Hematopoietic multipotent progenitor cell treated with erythropoietin and hydrocortisone succinate and interleukin-3 and kit ligand, for 4 days (in vitro differentiated cells): ENCODE measurements around the gene POU6F2.
"Not testable (repeated sequence)": the region's sequence is repeated elsewhere in the genome, so short reads cannot be mapped to it uniquely, and the experiment has no call there.

Experiments used
- DNase-seq: peaks from one replicate; pipeline ENCODE4 v3.0.0-alpha.2; 2015

Gene POU6F2

DNA sequence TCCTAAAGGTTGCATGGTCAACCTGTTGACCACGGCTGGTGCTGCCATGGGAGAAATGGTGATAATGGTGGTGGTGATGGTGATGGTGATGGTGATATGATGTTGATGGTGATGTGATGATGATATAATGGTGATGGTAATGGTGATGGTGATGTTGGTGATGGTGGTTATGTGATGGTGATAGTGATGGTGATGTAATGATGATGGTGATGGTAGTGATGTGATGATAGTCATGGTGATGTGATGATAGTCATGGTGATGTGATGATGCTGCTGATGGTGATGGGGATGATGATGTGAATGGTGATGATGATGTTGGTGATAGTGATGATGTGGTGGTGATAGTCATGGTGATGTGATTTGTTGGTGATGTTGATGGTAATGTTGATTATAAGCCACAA lies 23.9 kb downstream of the POU6F2 start:
- no peak for DNase-seq

DNA sequence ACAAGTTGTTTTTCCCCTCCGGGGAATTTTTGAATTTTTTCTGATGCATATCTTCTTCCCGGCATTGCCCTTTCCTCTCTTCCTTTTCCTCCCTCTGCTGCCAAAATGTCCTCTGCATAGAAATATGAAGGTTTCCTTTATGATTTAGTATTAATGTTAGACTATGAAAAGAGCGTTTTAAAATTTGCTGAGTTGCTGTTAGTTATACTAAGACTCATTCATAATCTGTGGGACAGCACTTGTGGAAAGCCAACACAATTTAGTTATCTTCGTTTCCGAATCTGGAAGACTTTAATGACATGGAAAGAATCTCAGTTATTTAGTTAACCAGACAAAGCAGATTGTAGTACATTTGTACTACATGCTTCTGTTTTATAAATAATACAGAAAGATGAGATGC lies 25.0 kb downstream of the POU6F2 start:
- DNase-seq, result no peak

DNA sequence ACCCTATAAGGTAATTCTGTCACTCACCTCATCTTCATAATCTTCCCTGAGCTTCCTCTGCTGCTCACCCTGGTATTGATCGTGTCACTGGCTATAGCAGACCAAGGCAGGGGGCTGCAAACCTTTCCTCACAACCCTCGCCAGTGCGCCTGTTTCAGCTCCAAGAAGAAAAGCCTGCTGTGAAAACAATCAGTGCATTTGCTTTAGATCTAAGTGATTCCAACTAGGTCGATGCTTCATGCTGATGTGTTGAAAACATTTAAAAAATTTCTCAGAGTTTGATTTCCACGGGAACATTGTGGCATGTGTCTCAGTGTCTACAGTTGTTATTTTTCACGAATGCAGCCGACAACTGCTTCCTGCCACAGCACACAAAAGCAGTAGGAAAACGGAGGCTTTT lies 27.3 kb downstream of the POU6F2 start:
- no peak for DNase-seq

- no peak for DNase-seq
Measured at GRCh38 chr7:39005461-39005860, 27.8 kb downstream of the POU6F2 start.

DNA sequence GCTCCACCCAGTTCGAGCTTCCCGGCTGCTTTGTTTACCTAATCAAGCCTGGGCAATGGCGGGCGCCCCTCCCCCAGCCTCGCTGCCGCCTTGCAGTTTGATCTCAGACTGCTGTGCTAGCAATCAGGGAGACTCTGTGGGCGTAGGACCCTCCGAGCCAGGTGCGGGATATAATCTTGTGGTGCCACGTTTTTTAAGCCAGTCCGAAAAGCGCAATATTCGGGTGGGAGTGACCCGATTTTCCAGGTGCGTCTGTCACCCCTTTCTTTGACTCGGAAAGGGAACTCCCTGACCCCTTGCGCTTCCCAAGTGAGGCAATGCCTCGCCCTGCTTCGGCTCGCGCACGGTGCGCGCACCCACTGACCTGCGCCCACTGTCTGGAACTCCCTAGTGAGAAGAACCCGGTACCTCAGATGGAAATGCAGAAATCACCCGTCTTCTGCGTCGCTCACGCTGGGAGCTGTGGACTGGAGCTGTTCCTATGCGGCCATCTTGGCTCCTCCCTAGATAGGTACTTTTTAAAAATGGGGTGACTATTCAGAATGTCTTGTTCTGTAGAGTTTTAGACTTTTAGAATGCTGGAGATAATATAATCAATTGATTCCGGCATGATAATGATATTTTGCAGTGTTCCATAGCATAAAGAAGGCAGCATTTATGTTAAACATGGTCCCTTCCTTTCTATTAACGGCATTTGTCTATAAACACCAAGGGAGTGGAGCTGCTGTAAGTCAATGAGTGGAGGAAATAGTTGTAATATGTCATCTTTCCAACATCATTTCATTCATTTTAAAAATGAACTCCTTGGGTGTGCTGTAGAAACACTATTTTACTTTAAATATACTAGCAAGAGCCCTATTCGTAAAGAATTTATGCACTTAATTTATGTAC lies 35.6 kb downstream of the POU6F2 start:
- not testable (repeated sequence) for DNase-seq

DNA sequence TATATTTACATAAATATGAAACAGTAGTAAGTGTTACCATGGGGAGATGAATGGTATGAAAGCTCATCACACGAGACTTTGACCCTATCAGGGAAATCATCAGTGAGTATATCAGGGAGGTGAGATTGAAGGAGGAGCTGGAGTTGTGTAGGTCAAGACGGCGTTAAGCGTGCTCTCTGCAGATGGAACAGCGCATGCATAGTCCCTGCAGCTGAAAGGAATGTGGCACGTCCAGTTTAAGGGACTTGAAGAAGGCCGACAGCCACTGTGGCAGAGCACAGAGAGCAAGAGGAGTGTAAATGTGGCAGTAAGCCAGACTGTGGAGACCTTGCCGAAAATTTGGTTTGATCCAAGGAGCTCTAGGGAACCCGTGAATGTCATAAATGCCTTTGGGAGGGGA lies 38.9 kb downstream of the POU6F2 start:
- no peak for DNase-seq

DNA sequence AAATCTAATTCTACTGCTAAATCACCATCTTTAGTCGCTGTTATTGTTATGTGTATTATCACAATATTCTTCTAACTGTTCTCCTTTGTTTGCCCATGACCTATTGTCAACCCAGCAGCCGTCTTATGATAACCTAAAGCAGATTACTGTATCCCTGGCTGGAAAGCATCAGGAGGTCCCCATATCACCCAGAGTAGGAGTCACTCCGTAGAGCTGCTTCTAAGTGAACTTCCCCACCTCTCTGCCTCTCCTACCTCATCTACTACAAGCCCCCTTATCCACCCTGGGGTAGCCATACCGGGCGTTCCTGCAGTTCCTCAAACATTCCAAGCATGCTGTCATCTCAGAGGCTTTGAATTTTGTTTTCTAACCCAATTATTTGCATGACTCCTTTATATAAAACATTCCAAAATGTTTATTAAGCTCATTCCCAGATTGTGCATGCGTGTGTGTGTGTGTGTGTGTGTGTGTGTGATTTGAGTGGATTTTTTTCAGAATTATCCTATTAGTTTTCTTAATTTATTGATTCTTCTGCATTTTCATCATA lies 39.7 kb downstream of the POU6F2 start:
- no peak for DNase-seq

GRCh38 chr7:39022796-39023195 lies 45.1 kb downstream of the POU6F2 start:
- DNase-seq, result no peak

GRCh38 chr7:39027491-39027890 lies 49.8 kb downstream of the POU6F2 start:
- no peak for DNase-seq

DNA sequence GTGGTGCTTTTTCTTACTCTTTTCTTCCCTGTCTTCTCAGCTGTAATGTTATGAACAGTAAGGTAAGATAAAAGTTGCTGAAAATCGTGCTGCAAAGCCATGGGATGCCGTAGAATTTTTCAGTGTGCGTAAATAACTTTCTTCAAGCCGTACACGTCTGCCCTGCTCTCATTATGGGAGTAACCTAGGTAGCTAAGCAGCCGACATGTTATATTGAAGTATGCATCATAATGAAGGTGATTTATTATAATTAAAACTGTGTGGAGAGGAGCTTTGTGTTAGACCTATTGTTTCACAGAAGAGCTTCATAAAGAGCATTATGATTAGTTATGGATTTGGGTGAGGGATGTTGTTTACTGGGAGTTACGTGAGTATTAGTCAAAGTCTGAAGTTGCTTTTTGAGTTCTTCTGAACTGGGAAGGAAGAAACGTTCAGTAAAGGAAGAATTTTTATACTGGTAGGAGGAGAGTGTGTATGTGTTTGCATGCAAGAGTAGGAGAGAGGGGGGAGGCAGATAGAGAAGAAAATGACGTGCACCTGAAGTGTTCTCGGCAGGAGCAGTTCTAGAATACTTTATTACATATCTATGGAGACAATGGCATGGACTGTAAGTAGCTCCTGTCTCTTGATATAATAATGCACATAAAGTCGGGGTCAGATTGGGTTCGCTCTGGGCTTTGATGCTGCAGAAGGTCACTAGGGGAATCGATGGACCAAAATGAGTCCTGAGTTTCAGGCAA lies 56.3 kb downstream of the POU6F2 start:
- DNase-seq, result no peak

GRCh38 chr7:39035156-39035555 lies 57.4 kb downstream of the POU6F2 start:
- no peak for DNase-seq

- DNase-seq, result no peak
Measured at GRCh38 chr7:39035903-39036302, 58.2 kb downstream of the POU6F2 start.

DNA sequence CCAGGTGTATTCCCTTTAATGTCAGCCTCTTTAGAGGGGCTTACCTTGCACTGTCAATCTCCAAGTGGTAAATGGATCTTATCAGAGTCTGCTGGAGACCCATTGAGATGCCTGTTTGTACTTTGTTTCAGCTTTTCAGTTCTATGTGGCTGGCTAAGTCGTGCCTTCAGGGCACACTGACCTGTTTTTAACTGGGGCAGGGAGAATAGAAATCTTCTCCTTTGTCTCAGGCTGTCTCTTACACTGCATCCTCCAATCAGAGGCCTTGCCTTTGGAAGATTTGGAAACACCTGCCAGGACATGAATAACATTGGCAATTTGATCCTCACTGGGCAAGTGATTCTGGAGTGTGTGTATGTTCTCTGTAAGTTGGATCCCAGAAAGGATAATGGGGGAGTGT lies 65.0 kb downstream of the POU6F2 start:
- no peak for DNase-seq

GRCh38 chr7:39043531-39043930 lies 65.8 kb downstream of the POU6F2 start:
- no peak for DNase-seq

DNA sequence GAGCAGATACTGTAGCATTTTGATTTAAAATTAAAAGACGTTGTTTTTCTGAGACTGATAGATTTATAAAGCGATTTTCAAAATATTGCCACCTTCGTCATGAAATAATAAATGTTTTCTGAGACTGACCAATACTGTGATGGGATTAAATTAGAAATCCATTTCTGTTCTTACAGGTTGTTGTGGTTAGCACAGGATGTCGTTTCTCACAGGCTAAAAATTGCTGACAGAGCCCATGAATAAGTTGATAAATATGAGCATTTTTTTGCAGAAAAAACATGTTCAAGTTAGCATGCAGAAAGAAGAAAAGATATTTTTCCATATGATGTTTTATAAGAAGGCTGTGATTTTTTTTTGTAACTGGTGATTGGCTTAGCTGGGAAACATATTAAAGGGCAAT lies 66.8 kb downstream of the POU6F2 start:
- DNase-seq, result no peak

GRCh38 chr7:39045231-39045630 lies 67.5 kb downstream of the POU6F2 start:
- no peak for DNase-seq

- DNase-seq, result no peak
Measured at GRCh38 chr7:39051279-39051678, 73.6 kb downstream of the POU6F2 start.

DNA sequence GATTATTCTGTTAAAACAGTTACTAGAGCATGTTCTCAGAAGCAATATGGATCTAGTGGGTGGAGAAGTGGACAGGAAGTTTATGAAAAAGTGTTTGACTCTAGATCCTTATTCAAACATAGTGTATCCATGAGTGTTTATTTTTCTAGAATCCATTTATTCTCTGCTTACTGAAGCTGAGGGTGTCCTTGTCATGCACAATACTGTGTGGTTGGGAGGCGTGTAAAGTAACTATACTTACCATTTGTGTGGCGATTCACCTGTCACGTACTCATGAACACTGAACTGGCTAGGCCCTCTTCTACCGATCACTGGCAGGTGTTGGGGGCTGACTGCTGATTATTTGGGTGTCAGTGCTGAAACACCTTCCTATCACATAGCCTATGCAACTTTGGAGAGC lies 74.0 kb downstream of the POU6F2 start:
- no peak for DNase-seq

DNA sequence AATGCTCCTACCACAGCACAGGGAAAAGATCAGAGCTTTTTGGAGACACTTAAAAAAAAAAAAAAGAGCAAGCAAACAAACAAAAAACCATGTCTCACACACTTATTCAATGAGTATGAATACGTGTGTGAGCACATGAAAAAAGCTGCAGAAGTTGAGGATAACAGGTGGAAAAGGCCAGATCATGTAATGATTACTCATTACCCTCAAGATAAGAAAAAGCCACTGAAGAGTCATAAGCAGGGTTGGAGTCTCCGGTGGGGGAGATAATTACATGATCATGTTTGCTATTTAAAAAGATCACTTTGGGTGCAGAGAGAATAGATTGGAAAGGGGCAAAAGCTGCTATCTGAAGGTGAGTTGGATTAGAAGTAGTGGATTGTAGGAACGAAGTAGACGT lies 77.0 kb downstream of the POU6F2 start:
- peak; percentile 14 for DNase-seq

DNA sequence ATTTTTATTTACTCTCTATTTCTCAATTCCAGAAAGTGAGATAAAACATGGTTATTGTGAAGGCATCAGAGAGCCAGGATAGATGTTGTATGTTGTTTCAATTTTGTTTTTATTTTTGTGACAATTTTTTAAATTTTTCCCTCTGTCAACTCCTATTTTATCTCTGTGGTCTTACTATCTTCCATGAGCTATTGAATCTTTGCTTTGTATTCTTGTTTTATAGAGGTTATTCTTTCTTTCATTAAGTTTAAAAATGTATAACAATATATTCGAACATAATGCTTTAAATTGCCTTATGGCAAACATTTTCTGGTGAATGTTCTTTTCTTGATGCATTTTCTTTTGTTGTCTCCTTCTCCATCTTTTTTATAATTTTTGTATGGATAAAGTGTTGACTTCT lies 78.4 kb downstream of the POU6F2 start:
- DNase-seq, result no peak

GRCh38 chr7:39062811-39063210 lies 85.1 kb downstream of the POU6F2 start:
- no peak for DNase-seq

DNA sequence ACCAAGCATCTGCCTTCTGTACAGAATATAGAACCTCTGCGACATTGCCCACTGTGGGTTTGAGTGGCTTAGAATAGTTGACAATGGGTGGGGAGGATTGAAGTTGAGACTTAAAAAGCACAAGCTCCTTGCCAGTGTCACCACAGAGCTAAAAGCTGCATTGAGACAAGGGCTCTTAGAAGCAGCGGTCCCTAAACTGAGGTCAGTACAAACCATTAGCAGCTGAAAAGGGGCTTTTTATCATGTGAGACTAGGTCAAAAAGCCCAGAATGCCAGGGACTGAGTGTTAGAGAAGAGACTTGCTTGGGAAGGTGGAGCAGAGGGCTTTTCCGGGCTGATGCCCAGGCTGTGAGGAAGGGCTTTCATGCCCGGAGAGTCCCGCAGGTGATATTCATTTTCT lies 91.3 kb downstream of the POU6F2 start:
- no peak for DNase-seq

GRCh38 chr7:39069896-39070881 lies 92.5 kb downstream of the POU6F2 start:
- DNase-seq, result peak; percentile 82
